GM10248 (cell line): ENCODE data around the gene STON2.

Experiments used
- CTCF ChIA-PET: fragments of 300-600 bp; sonication (Branson Sonifier 250); formaldehyde crosslinking; extraction: SDS; loops from one replicate; lab custom pipeline; 2021; ENCODE audit warnings: antibody characterized with exemption; lab: Yijun Ruan, JAX
- POLR2A ChIA-PET: fragments of 350-650 bp; sonication (Branson Sonifier 250); formaldehyde crosslinking; extraction: SDS; loops from one replicate; lab custom pipeline; 2020; ENCODE audit warnings: antibody characterized with exemption; lab: Yijun Ruan, JAX
- DNase-seq: peaks from one replicate; pipeline ENCODE4 v3.0.0; 2012; ENCODE audit errors: extremely low spot score
- TF ChIP-seq, protein P1 (sequence below): IDR thresholded peaks from 2 replicates; pipeline ENCODE4 v1.5.1; 2012; ENCODE audit warnings: mild to moderate bottlenecking, low read depth; ENCODE audit errors: extremely low read depth, missing control alignments, control extremely low read depth

Gene STON2

DNA sequence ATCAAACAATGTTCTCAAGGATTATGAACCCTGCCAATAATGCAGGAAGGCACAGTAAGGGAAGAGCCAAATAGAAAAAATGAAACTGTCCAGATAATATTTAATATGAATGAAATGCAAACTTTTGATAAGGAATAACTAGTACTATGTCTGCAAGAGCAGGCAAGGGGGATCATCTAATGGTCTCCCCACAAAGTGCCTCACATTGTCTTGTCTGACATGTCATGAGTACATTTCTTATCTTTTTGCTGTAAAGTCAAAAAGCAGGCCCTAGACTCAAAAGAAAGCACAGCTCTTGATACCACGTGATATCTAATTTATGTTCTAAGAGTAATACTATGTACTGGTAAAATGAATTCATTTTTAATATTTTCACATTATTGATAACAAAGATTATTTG is 135.5 kb downstream of the STON2 start:
- POLR2A ChIA-PET = no interaction called here
- CTCF ChIA-PET = interaction anchor here (3.4 to 9.8 kb wide), 3 partner anchors 13 to 200 kb away, joined by 18 to 137 read pairs (median 66); no protein-coding TSS in a partner anchor
- no peak for DNase-seq
- TF ChIP-seq, protein P1, sequence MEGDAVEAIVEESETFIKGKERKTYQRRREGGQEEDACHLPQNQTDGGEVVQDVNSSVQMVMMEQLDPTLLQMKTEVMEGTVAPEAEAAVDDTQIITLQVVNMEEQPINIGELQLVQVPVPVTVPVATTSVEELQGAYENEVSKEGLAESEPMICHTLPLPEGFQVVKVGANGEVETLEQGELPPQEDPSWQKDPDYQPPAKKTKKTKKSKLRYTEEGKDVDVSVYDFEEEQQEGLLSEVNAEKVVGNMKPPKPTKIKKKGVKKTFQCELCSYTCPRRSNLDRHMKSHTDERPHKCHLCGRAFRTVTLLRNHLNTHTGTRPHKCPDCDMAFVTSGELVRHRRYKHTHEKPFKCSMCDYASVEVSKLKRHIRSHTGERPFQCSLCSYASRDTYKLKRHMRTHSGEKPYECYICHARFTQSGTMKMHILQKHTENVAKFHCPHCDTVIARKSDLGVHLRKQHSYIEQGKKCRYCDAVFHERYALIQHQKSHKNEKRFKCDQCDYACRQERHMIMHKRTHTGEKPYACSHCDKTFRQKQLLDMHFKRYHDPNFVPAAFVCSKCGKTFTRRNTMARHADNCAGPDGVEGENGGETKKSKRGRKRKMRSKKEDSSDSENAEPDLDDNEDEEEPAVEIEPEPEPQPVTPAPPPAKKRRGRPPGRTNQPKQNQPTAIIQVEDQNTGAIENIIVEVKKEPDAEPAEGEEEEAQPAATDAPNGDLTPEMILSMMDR = no peak

DNA sequence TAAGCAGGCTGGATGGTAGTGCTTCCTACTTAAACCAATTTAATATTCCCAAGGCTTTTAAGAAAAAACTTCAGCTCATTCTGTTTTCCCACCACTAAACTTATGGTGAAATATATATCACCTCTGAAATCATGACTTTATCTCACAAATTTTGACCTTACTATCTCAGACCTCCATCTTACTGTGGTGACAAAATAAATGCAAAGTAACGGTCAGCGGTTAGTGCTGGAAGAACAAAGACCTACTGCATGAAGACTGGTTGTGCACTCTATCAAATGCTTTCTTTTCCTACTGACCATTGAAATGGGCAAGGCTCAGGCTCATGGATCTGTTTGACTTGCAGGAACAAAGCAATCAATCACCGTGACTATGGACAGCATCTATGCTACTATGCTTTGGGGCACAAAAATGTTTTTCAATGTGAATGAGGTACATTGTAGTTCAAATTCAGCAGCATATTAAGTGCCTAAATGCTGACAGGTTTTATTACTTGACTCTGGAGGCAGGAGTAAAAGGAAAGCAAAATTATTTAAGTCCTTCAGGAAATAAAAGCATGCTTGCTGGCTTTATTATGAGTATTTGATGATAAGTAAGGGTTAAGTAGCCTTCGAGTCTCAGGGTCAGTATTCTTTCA is 136.2 kb downstream of the STON2 start:
- DNase-seq = no peak
- ChIA-PET POLR2A (interaction anchor here (0.6 kb wide), 1 partner anchor 1167 kb away, joined by 4 read pairs; no protein-coding TSS in a partner anchor), CTCF (interaction anchor here (0.9 to 9.8 kb wide), 3 partner anchors 8 to 190 kb away, joined by 3 to 137 read pairs (median 5); no protein-coding TSS in a partner anchor)
- TF ChIP-seq, protein P1 = no peak

DNA sequence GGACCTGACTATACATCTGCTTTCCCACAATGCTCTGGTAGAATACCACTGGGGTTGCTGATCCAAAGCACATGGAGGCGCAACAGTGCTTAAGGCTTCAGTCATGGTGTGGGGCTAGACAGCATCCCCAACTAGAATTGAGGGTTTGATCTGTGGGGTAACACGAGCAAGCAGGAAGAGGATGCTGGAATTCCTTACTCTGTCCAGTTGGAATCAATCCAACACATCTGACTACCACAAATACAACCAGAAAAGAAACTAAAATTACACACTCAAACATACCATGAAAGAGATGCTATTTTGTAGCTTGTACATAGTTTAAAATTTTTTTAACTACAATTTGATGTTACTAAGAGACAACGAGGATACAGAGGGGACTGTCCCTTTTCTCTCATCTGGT is 138.9 kb downstream of the STON2 start:
- CTCF ChIA-PET = interaction anchor here (0.6 to 1.1 kb wide), 2 partner anchors 11 to 203 kb away, joined by 3 to 4 read pairs; no protein-coding TSS in a partner anchor
- POLR2A ChIA-PET = interaction anchor here (0.7 kb wide), 1 partner anchor 269 kb away, joined by 3 read pairs; no protein-coding TSS in a partner anchor
- DNase-seq = no peak
- TF ChIP-seq, protein P1 = no peak

DNA sequence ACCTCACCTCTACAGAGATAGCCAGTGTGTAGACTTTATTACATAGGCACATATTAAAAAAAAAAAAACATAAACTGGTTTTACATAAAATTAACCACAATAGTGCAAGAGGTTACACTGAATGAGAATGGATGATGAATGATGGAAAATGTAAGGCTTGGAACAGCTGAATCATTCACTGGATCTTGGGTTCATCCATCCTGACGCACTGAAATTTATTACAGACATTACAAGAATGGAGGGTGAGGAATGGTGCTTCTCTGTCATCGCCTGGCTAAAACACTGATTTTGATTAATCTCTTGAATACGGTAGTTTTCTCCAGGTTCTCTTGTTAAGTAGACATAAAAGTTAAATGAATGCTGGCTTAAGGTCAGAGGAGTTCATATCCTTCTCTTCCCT is 139.4 kb downstream of the STON2 start:
- TF ChIP-seq, protein P1 = no peak
- ChIA-PET CTCF (interaction anchor here (0.6 to 1.1 kb wide), 2 partner anchors 11 to 204 kb away, joined by 3 to 4 read pairs; no protein-coding TSS in a partner anchor), POLR2A (interaction anchor here (0.7 kb wide), 1 partner anchor 270 kb away, joined by 3 read pairs; no protein-coding TSS in a partner anchor)
- DNase-seq = no peak

DNA sequence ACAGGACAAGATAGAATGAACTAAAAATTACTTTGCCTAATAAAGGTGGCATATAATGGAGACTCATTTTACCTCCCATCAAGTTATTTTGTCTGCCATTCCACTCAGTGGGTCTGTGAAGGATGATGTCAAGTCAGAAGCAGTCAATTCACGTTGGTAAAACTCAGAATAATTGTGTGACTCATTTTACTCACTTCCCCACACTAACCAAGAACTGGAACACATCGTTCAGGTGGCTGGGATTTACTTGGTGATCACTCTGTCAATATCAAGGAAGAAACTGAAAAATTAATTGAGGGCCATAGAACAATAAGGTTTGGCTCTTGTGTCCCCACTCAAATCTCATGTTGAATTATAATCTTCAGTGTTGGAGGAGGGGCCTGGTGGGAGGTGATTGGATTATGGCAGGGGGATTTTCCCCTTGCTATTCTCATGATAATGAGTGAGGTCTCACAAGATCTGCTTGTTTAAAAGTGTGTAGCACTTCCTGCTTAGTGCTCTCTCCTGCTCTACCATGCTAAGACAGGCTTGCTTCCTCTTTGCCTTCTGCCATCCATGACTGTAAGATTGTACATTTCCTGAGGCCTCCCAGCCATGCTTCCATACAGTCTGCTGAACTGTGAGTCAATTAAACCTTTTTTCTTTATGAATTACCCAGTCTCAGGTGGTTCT is 143.7 kb downstream of the STON2 start:
- ChIA-PET POLR2A (no interaction called here), CTCF (interaction anchor here (1.0 kb wide), 1 partner anchor 17 kb away, joined by 3 read pairs; no protein-coding TSS in a partner anchor)
- DNase-seq = no peak
- TF ChIP-seq, protein P1 = no peak

DNA sequence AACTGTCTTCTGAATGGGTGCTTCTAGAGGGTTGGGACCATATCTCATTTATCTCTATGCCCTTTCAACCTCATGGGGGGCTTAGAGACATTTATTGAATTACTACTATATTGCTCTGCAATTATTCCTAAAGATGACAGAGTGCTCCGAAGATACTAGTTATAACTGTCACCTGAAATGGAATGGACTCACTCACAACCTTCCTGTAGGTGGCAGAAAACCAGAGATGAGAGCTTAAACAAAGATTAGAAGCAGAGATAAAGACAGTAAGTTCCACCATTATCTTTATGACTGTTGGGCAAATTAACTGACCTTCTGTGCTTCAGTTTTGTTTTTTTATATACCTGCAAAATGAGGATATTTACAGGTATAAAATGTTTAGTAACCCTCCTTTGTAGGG is 147.8 kb downstream of the STON2 start:
- TF ChIP-seq, protein P1 = no peak
- no peak for DNase-seq
- POLR2A ChIA-PET = no interaction called here
- CTCF ChIA-PET = interaction anchor here (1.0 to 3.8 kb wide), 6 partner anchors 11 to 212 kb away, joined by 3 to 24 read pairs (median 4); no protein-coding TSS in a partner anchor
